Measurements from ENCODE around the gene SIAH2. TPM values are rescaled to one million over a fixed set of nuclear protein-coding genes. Genes with fewer than 3 reads are reported as not detected.
A peak's percentile ranks its signal among the peaks of the same experiment; 100 is the strongest.

The SIAH2 gene
- total and polyA plus RNA-seq, 9 of the 15 experiments (the other 6 are each of a cell fraction or from before 2014, with no cell fraction given): 4.8 to 39.0 (median 29.9) TPM

- DNase-seq (ENCODE audit: extremely low read depth in 1 of 4, low spot score in 3 of 4): peak in 2 of 4 experiments; percentile 37 to 62
- Histone ChIP-seq H3K4me2 (ENCODE audit: insufficient read depth, low read length) (no peak overlapping the region), H3K4me1 (replicated peaks in 1 of 2; ENCODE audit: control insufficient read depth in 2 of 2, insufficient read depth in 2 of 2, low read length in 2 of 2) (peaks cover 32 to 52% of the 10 kb centered on the region in 2 experiments), H4K20me1 (replicated peaks; ENCODE audit: control insufficient read depth, insufficient read depth, low read length) (no peaks in the 10 kb centered on the region), H3K4me3 (no peak overlapping the region), H3K79me2 (ENCODE audit: control insufficient read depth, insufficient read depth, low read length) (no peaks in the 10 kb centered on the region), H3K27me3 (ENCODE audit: control insufficient read depth in 2 of 2, insufficient read depth in 2 of 2, low read length in 2 of 2) (no peaks in the 10 kb centered on the region), H3K27ac (ENCODE audit: extremely low read depth, low read depth, low read length) (no peak overlapping the region; the same call in 2 of the 3 replicates), H3K36me3 (ENCODE audit: control insufficient read depth, insufficient read depth, low read length) (no peaks in the 10 kb centered on the region), H2AFZ (ENCODE audit: low read depth, low read length) (peak overlapping the region; percentile 74), H3K9me3 (replicated peaks; ENCODE audit: control insufficient read depth, insufficient read depth, low read depth, low read length) (no peaks in the 10 kb centered on the region), H3K9me1 (ENCODE audit: control insufficient read depth, insufficient read depth, low read length) (no peaks in the 10 kb centered on the region), H3K9ac (ENCODE audit: insufficient read depth in 1 of 2, low read depth in 2 of 2, low read length in 2 of 2) (peak overlapping the region in 1 of 2 experiments; percentile 68; a peak in 2 of 4 replicates)
- FAIRE-seq: peak; percentile 42
- BruUV-seq (replicated peaks): no TSS peak
- WGBS (ENCODE audit: insufficient coverage, low coverage, missing lambda C conversion rate): 49% methylated on average over 7 of the region's 7 CpGs
- peak; percentile 19; the same call in 1 of the 3 replicates for ATAC-seq
- POLR2A ChIA-PET: no interaction called here
- CTCF ChIA-PET (ENCODE audit: low intra/inter-chr PET ratio): no interaction called here
- in situ Hi-C loops (cut with MboI) (loop anchor here (10.0 kb wide), 1 partner anchor 119 kb away; no protein-coding TSS in a partner anchor), intact Hi-C loops (cut with micrococcal nuclease) (loop anchor here (10.0 kb wide), 1 partner anchor 109 kb away; no protein-coding TSS in a partner anchor)
- TF ChIP-seq, protein P1, sequence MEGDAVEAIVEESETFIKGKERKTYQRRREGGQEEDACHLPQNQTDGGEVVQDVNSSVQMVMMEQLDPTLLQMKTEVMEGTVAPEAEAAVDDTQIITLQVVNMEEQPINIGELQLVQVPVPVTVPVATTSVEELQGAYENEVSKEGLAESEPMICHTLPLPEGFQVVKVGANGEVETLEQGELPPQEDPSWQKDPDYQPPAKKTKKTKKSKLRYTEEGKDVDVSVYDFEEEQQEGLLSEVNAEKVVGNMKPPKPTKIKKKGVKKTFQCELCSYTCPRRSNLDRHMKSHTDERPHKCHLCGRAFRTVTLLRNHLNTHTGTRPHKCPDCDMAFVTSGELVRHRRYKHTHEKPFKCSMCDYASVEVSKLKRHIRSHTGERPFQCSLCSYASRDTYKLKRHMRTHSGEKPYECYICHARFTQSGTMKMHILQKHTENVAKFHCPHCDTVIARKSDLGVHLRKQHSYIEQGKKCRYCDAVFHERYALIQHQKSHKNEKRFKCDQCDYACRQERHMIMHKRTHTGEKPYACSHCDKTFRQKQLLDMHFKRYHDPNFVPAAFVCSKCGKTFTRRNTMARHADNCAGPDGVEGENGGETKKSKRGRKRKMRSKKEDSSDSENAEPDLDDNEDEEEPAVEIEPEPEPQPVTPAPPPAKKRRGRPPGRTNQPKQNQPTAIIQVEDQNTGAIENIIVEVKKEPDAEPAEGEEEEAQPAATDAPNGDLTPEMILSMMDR (IDR thresholded peaks at IDR 0.05 in 2 of 3, conservative IDR thresholded peaks at IDR 0.05 in 1 of 3; ENCODE audit: insufficient read depth in 2 of 3, low read depth in 1 of 3, low read length in 3 of 3): 0 out of 6 replicates have a peak, but pooled peaks of 1 of the 3 experiments have one; percentile 3
- 0 out of 4 replicates have a peak, but pooled peaks of 1 of the 2 experiments have one; percentile 6 for TF ChIP-seq RCOR1 (IDR thresholded peaks at IDR 0.05; ENCODE audit: borderline replicate concordance in 1 of 2, low read depth in 2 of 2, low read length in 2 of 2)
- no peak for TF ChIP-seq MIER1 (IDR thresholded peaks at IDR 0.05; ENCODE audit: low read depth)
- TF ChIP-seq SFPQ (IDR thresholded peaks at IDR 0.05; ENCODE audit: low read depth, low read length): no peak
- TF ChIP-seq CEBPB (tag; IDR thresholded peaks at IDR 0.05): no peak
- no peak for TF ChIP-seq ZFPM2 (CRISPR knock-in tag; IDR thresholded peaks at IDR 0.05)
- TF ChIP-seq JUNB (CRISPR knock-in tag; conservative IDR thresholded peaks at IDR 0.05): no peak
- TF ChIP-seq ZFP36 (IDR thresholded peaks at IDR 0.05; ENCODE audit: low read depth, low read length, partially characterized antibody): peak; percentile 69
- no peak for TF ChIP-seq TAF7 (tag; IDR thresholded peaks at IDR 0.05)
- peak; percentile 23 for TF ChIP-seq RBM25 (IDR thresholded peaks at IDR 0.05; ENCODE audit: low read depth, low read length, severe bottlenecking)
- TF ChIP-seq KDM1A (IDR thresholded peaks at IDR 0.05): peak in 1 of 2 experiments; percentile 37; a peak in 1 of 4 replicates
- no peak for TF ChIP-seq GABPB2 (CRISPR knock-in tag; conservative IDR thresholded peaks at IDR 0.05)
- no peak for TF ChIP-seq TRIM24 (IDR thresholded peaks at IDR 0.05)
- no peak for TF ChIP-seq HNRNPLL (IDR thresholded peaks at IDR 0.05; ENCODE audit: low read depth, low read length, poor library complexity, severe bottlenecking)
- no peak for TF ChIP-seq NEUROD1 (IDR thresholded peaks at IDR 0.05; ENCODE audit: borderline replicate concordance, low read depth, low read length, partially characterized antibody)
- no peak for TF ChIP-seq ARNT (IDR thresholded peaks at IDR 0.05)
- TF ChIP-seq COPS2 (conservative IDR thresholded peaks at IDR 0.05): no peak
- peak; percentile 72 for TF ChIP-seq BCOR (IDR thresholded peaks at IDR 0.05)
- peak in 1 of 2 experiments; percentile 23; a peak in 2 of 4 replicates for TF ChIP-seq RAD21 (CRISPR knock-in tag; conservative IDR thresholded peaks at IDR 0.05 in 1 of 2, IDR thresholded peaks at IDR 0.05 in 1 of 2)
- TF ChIP-seq MTA2 (IDR thresholded peaks at IDR 0.05; ENCODE audit: low read depth): no peak
- no peak for TF ChIP-seq SAFB (IDR thresholded peaks at IDR 0.05; ENCODE audit: borderline replicate concordance, low read depth, low read length)
Observed at GRCh38 chr3:150725548-150725947, 37.4 kb downstream of the SIAH2 start.
